Measurements from ENCODE around the gene UBXN4. TPM values are rescaled to one million over a fixed set of nuclear protein-coding genes. Genes with fewer than 3 reads are reported as not detected.
A peak's percentile ranks its signal among the peaks of the same experiment; 100 is the strongest.

Gene UBXN4
- total RNA-seq = 10 to 100 TPM; 81.0 to 81.6 TPM
- polyA plus RNA-seq (2013, experiment 1 of 2) = 96.1 TPM
- 91.2 TPM for polyA plus RNA-seq (2013, experiment 2 of 2)
- long read RNA-seq, experiment 1, full-length matches to known transcripts = 1 of 32 reads
- long read RNA-seq, experiment 1, partial matches to known transcripts = 7 of 32 reads
- long read RNA-seq, experiment 1, other reads (novel, unspliced or antisense) = 24 of 32 reads
- long read RNA-seq, experiment 2, full-length matches to known transcripts = 218 of 283 reads
- long read RNA-seq, experiment 2, partial matches to known transcripts = 26 of 283 reads
- long read RNA-seq, experiment 2, other reads (novel, unspliced or antisense) = 39 of 283 reads
- long read RNA-seq, experiment 3, full-length matches to known transcripts = 112 of 200 reads
- long read RNA-seq, experiment 3, partial matches to known transcripts = 51 of 200 reads
- long read RNA-seq, experiment 3, other reads (novel, unspliced or antisense) = 37 of 200 reads
- long read RNA-seq, experiment 4, full-length matches to known transcripts = 3 of 49 reads
- long read RNA-seq, experiment 4, partial matches to known transcripts = 33 of 49 reads
- long read RNA-seq, experiment 4, other reads (novel, unspliced or antisense) = 13 of 49 reads

DNA sequence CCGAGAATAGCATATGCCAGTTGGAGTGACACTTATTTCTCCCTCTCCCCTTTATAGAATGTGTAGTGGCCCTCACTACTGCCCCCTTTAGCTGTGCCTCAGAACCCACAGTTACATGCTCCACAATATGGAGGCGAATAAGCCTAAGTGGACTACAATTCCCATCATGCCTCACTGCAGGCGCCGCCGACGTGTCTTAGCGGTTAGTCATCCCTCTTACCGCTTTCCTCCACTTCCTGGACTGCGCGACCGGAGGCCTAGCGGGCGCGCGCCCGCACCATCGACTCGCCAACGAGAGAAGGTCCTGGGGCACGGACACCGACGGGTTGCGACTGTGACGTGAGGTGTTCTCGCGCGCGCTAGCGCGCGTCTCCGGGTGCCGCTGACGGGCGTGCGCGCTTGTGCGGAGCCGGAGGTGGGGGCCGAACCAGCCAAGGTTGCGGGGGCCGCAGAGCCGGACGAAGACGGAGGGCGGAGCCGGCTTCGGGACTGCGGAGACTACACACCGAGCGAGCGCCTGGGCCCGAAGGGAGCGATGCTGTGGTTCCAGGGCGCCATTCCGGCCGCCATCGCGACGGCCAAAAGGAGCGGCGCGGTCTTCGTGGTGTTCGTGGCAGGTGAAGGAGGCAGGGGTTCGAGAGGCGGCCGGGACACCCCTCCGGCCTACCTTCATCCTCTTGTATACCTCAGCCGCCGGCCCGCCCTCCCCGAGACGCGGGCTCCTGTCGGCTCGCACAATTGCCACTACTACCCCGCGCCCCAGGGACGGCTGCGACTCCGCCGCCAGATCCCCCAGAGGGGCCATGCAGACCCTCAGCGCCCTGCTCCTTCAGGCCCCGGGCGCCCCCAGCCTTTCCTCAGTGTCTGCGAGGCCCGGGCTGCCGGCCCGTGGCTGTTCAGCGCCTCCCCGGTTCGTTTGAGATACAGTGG lies at the start of gene UBXN4:
UBXN4 (plus strand) TSS at position 461 of the 930 bp plus-strand sequence; CDS start at position 536, 75 bp downstream.
- Mint-ChIP-seq H3K36me3 (ENCODE audit: low read depth) (peaks cover 7% of the 10 kb centered on the region), H3K4me1 (peaks cover 15% of the 10 kb centered on the region), H3K27me3 (ENCODE audit: insufficient read depth) (peaks cover 6% of the 10 kb centered on the region), H3K9me3 (peaks cover 5% of the 10 kb centered on the region), H3K27ac (peak within 1 kb of the TSS; percentile 99), H3K4me3 (peak within 1 kb of the TSS; percentile 89)
- peaks cover 4% of the 10 kb centered on the region for H3K27me3 ChIP-seq (ENCODE audit: control insufficient read depth, insufficient read depth, low read length, poor library complexity, severe bottlenecking)
- peak; percentile 99 for DNase-seq
- H3K4me3 ChIP-seq (ENCODE audit: low read length) = peak within 1 kb of the TSS; percentile 88
- H3K9ac ChIP-seq (ENCODE audit: extremely low read depth, low read length, poor library complexity, severe bottlenecking) = peak within 1 kb of the TSS; percentile 92
- WGBS, 2 experiments (ENCODE audit: insufficient coverage in 1 of 2, insufficient read length in 1 of 2) = 1% methylated on average over 53 to 93 of the region's 93 CpGs
- H3K9me3 ChIP-seq (ENCODE audit: control insufficient read depth, low read length) = peaks cover 5% of the 10 kb centered on the region
- no peaks in the 10 kb centered on the region for H3K4me1 ChIP-seq (ENCODE audit: control insufficient read depth, insufficient read depth, low read length)
- H3K27ac ChIP-seq (ENCODE audit: low read depth, low read length) = peak within 1 kb of the TSS; percentile 98
- peaks cover 8% of the 10 kb centered on the region for H3K36me3 ChIP-seq (ENCODE audit: control insufficient read depth, insufficient read depth, low read length)
- TF ChIP-seq, protein P1, sequence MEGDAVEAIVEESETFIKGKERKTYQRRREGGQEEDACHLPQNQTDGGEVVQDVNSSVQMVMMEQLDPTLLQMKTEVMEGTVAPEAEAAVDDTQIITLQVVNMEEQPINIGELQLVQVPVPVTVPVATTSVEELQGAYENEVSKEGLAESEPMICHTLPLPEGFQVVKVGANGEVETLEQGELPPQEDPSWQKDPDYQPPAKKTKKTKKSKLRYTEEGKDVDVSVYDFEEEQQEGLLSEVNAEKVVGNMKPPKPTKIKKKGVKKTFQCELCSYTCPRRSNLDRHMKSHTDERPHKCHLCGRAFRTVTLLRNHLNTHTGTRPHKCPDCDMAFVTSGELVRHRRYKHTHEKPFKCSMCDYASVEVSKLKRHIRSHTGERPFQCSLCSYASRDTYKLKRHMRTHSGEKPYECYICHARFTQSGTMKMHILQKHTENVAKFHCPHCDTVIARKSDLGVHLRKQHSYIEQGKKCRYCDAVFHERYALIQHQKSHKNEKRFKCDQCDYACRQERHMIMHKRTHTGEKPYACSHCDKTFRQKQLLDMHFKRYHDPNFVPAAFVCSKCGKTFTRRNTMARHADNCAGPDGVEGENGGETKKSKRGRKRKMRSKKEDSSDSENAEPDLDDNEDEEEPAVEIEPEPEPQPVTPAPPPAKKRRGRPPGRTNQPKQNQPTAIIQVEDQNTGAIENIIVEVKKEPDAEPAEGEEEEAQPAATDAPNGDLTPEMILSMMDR (conservative IDR thresholded peaks at IDR 0.05) = peak; percentile 85

- WGBS, 2 experiments (ENCODE audit: insufficient coverage in 1 of 2, insufficient read length in 1 of 2) = 85% methylated on average over 2 of the region's 2 CpGs; no CpG with 5 or more reads in 1 of the 2 experiments
- no peak overlapping the region for H3K9ac ChIP-seq (ENCODE audit: extremely low read depth, low read length, poor library complexity, severe bottlenecking)
- no peaks in the 10 kb centered on the region for H3K9me3 ChIP-seq (ENCODE audit: control insufficient read depth, low read length)
- TF ChIP-seq, protein P1 (conservative IDR thresholded peaks at IDR 0.05) = no peak
- no peaks in the 10 kb centered on the region for H3K27me3 ChIP-seq (ENCODE audit: control insufficient read depth, insufficient read depth, low read length, poor library complexity, severe bottlenecking)
- no peak overlapping the region for H3K4me3 ChIP-seq (ENCODE audit: low read length)
- no peak overlapping the region for H3K27ac Mint-ChIP-seq
- H3K4me1 ChIP-seq (ENCODE audit: control insufficient read depth, insufficient read depth, low read length) = peaks cover under 1% of the 10 kb centered on the region
- H3K27ac ChIP-seq (ENCODE audit: low read depth, low read length) = no peak overlapping the region
- peaks cover 22% of the 10 kb centered on the region for H3K36me3 Mint-ChIP-seq (ENCODE audit: low read depth)
- no peak for DNase-seq
- no peak overlapping the region for H3K4me3 Mint-ChIP-seq
- H3K36me3 ChIP-seq (ENCODE audit: control insufficient read depth, insufficient read depth, low read length) = peaks cover 11% of the 10 kb centered on the region
- peaks cover 5% of the 10 kb centered on the region for H3K4me1 Mint-ChIP-seq
- H3K9me3 Mint-ChIP-seq = no peaks in the 10 kb centered on the region
- no peaks in the 10 kb centered on the region for H3K27me3 Mint-ChIP-seq (ENCODE audit: insufficient read depth)
These were observed 46.9 kb upstream of the UBXN4 start for GRCh38 chr2:135694711-135695110.

- Histone ChIP-seq H3K9me3 (ENCODE audit: control insufficient read depth, low read length) (no peaks in the 10 kb centered on the region), H3K4me3 (ENCODE audit: low read length) (no peak overlapping the region), H3K27me3 (ENCODE audit: control insufficient read depth, insufficient read depth, low read length, poor library complexity, severe bottlenecking) (no peaks in the 10 kb centered on the region), H3K36me3 (ENCODE audit: control insufficient read depth, insufficient read depth, low read length) (peaks cover 11% of the 10 kb centered on the region), H3K9ac (ENCODE audit: extremely low read depth, low read length, poor library complexity, severe bottlenecking) (no peak overlapping the region), H3K4me1 (ENCODE audit: control insufficient read depth, insufficient read depth, low read length) (peaks cover 4% of the 10 kb centered on the region), H3K27ac (ENCODE audit: low read depth, low read length) (no peak overlapping the region)
- H3K36me3 Mint-ChIP-seq (ENCODE audit: low read depth) = peaks cover 26% of the 10 kb centered on the region
- no peak overlapping the region for H3K27ac Mint-ChIP-seq
- no peak for DNase-seq
- H3K27me3 Mint-ChIP-seq (ENCODE audit: insufficient read depth) = no peaks in the 10 kb centered on the region
- TF ChIP-seq, protein P1 (conservative IDR thresholded peaks at IDR 0.05) = no peak
- 96 to 100% methylated on average over 1 of the region's 2 CpGs for WGBS, 2 experiments (ENCODE audit: insufficient coverage in 1 of 2, insufficient read length in 1 of 2)
- H3K9me3 Mint-ChIP-seq = no peaks in the 10 kb centered on the region
- H3K4me3 Mint-ChIP-seq = no peak overlapping the region
- peaks cover 10% of the 10 kb centered on the region for H3K4me1 Mint-ChIP-seq
These were observed 42.8 kb upstream of the UBXN4 start for GRCh38 chr2:135698838-135699237.
